GM19397 (cell line): ENCODE measurements around the gene GLB1L3.
"Not testable (repeated sequence)": the region's sequence is repeated elsewhere in the genome, so short reads cannot be mapped to it uniquely, and the experiment has no call there.

Source experiments
- ATAC-seq: cut with Tn5 transposase; IDR thresholded peaks from one replicate; pipeline ENCODE4 v1.9.1; 2021; ENCODE audit warnings: mild to moderate bottlenecking, moderate library complexity; ENCODE audit not compliant: unreplicated experiment

The GLB1L3 gene

DNA sequence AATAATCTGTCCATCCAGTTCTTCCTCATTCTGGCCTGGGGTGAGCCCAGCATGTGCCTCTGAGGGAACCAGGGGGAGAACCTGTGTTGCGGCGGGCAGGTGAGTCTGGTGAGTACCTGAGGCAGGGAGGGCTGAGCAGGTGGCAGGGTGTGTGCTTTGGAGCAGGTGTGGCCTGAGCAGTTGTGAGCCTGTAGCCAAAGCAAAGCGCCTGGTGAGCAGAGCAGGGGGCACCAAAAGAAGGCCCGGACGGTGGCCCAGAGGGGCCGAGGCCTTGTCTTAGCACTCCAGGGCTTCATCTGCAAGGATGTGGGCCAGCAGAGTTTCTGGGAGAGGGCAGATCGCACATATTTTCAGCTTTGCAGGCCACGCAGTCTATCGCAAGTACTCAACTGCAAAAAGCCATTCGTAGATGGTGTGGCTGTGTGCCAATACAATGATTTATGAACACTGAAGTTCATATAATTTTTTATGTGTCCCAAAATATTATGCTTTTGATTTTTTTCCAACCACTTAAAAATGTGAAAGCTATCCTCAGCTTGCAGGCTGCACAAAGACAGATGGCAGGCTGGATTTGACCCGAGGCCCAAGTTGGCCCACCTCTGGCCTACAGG, 64.3 kb downstream of the GLB1L3 start:
- no peak for ATAC-seq

DNA sequence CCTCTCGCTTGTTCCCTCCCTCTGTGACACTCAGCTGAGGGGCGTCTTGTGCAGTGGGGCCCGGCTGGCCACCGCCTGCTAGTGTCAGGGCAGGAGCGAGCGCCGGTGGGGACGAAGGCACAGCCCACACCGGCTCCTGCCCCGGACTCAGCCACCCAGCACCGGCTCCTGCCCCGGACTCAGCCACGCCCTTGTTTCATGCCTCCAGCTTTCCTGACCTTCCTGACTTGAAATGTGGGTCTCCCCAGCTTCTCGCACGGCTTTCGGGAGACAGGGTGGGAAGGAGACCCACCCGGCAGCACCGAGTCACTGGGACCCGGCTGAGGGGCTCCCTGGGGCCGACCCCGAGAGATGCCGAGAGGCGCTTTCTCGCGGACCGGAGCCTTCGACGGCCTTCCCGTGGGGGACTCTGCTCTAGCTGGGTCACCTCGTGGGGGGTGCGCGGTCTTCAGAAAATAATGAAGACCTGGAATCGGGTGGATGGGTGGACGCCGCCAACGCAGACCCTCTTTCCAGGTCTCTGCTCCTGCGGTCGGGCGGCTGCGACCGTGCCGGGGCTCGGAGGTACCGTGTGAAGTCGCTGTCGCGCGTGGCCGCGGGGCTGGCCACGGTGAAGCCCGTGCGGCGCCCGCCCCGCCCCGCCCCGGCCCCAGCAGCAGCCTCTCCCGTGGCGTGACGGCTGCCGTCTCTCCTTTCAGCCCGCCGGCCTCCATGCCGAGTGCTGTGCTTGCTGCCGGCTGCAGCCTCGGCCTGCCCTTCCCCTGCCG, 65.8 kb downstream of the GLB1L3 start:
- ATAC-seq, result no peak

DNA sequence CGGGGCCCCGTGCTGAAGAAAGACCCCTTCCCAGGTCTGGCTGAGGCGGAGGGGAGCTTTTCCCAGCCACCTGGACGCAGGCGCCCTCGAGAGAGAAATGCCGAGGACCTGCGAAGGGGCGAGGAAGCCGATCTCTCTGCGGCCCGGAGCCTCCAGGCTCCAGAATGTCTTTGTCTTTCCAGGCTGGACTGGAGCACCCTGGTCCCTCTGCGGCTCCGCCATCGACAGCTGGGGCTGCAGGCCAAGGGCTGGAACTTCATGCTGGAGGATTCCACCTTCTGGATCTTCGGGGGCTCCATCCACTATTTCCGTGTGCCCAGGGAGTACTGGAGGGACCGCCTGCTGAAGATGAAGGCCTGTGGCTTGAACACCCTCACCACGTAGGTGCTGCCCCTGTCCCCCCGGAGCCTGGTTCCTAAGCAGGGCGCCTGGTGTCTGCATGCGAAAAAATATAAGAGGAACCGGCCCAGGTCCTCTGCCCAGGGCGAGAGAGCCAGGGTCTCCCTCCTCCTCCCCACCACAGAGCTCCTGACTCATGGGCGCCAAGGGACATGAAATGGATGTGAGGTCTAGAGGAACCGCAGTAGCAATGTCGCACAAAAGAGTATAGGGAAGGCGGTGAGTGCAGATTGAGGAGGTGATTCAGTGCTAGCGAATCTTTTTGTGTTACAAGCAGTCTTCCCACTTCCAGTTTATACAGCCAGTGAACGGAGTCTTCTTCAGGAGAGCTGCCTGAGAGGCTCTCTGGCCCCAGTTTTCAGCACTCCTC, 66.6 kb downstream of the GLB1L3 start:
- ATAC-seq, result no peak

DNA sequence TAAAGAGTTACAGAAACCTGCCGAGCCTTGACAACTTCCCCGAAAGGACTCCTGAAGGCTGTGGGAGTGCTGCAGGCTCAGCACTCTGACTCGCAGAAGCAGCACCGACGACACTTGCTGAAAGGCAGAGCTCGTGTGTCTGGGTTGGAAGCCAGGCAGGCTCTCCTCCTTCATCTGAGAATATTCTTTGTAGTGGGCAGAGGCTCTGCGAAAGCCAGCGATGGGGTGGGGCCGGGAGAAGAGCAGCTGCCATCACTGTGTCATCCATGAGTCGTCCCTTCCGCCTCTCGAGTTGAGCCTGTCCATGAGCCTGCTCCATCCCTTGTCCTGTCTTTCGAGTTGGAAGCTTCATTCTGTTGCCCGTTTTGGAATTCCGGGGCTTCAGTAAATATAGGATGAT, 67.5 kb downstream of the GLB1L3 start:
- no peak for ATAC-seq

DNA sequence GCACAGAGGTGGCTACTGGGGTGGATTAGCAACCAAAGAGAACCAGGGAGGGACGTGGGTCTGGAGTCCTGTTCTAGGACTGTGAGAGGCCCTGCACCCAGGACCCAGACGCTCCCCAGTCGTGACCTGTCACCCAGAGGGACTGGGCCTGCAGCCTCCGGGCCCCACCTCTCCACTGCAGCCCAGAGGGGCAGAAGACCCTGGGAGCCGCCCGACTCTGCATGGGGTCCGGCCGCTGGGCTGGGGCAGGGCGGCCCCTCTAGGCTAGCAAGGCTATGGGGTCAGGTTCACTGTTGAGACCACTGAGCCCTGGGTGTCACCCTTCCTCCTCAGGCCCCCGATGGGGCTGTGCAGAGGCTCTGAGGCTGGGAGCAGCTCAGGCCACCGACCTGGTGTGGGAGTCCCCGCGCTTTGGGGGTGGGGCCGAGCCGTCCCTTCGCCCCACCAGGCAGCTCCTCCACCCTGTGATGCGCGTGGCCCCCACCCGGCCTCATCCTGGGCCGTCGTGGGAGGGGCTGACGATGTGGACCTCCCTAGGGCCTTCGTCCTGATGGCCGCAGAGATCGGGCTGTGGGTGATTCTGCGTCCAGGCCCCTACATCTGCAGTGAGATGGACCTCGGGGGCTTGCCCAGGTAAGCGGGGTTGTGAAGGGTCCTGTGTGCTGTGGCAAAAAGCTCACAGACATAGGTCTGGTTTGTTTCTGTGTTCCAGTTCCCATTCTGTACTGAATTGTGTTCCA, 68.5 kb downstream of the GLB1L3 start:
- ATAC-seq, result not testable (repeated sequence)

DNA sequence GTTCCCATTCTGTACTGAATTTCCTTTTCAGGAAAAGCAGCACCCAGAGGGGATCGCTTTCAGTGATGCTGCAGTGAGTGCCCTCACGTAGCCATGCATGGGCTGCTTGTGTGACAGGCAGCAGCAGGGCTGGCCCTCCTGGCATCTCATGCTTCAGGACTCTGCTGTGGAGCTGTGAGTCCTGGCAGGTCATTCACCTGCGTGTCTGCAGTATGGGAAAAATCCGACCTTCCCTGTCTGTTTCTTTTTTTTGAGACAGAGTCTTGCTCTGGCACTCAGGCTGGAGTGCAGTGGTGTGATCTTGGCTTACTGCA, 69.0 kb downstream of the GLB1L3 start:
- no peak for ATAC-seq

DNA sequence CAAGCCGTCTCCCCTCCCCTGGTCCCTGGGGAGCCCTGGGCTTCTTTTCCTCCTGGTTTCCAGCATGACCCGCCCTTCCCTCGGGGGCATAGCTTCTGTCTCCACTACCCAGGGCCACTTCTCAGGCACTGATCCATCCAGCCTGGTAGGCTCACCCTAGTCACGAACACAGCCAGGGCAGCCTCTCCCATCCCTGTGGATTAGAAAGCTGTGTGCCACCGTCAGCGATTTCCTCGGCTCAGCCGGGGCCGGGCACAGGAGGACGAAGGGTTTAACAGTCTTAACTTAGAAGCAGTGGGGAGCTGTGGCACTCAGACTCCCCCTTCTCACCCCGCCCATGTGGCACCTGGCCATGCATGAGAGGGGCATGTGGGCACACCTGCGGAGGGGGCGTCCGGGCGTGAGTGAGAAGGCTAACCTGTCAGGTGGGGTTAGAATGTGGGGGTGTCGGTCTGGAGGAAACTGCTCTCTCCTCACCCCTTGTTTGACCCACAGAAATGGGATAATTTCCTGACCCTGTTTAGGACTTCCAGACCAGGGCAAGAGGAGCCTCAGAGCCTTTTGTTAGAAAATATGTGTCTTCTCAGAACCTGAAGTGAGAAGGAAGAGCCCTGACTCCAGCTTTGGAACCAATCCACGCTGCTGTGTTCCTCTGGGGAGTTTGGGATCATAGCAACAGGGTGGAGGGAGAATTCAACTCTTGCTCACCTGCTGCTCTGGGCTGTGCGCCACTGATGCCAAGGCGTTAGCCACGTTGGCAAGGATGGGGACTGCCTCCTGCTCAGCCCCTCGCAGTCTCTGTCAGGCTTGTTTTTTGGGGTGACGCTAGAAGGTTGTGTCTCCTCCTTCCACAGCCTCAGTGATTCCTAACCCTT, 70.2 kb downstream of the GLB1L3 start:
- no peak for ATAC-seq

DNA sequence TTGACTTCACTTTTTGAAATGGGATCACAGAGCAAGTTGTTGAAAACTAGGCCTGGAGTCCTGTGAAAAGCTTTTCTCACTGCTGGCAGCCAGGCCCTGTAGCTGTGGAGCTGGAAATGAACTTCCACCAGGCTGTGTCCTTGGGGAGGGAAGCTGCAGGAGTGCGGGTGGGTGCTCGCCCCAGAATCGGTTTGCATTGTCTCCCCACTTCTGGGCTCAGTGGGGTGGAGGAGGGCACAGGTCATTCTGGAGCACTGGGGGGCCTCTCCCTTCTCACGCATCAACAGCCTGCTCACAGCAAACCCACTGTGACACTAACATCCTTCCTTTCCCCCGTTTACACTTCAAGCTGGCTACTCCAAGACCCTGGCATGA, 70.8 kb downstream of the GLB1L3 start:
- ATAC-seq, result no peak

DNA sequence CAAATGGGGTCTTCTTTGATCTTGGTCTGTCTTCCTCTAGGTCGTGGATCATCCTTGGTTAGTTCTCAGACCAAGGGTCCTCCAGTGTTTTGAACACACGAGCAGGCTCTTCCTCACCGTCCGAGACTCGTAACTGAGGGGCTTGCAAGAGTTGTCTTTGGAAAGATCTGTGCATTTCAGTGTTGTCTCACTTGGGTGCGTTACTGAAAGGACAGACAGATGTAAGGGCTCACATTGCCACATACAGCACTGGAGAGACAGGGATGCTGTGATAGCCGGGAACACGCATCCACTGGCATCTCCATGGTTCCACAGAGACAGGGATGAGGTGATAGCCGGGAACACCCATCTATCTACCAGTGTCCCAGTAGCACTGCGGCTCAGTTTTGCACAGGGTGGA, 71.3 kb downstream of the GLB1L3 start:
- ATAC-seq, result no peak

DNA sequence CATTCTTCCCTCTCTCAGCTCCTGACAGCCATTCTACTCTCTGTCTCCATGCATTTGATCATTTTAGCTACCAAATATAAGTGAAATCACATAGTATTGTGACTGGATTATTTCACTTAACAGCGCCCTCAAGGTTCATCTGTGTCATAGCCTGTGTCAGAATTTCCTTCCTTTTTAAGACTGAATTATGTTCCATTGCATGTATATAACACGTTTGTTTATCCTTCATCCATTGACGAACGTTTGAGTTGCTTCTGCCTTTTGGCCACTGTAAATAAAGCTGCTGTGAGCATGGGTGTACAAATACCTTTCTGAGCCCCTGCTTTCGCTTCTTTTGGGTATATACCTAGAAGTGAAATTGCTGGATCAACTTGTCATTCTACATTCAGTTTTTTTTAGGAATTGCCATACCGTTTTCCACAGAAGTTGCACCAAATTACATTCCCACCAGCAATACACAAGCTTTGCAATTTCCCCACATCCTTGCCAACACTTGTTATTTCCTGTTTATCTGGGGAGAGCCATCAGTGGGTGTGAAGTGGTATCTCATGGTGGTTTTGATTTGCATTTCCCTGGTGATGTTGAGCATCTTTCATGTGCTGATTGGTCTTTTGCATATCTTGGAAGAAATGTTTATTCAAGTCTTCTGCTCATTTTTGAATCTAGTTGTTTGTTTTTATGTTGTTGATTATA, 73.1 kb downstream of the GLB1L3 start:
- ATAC-seq, result no peak

DNA sequence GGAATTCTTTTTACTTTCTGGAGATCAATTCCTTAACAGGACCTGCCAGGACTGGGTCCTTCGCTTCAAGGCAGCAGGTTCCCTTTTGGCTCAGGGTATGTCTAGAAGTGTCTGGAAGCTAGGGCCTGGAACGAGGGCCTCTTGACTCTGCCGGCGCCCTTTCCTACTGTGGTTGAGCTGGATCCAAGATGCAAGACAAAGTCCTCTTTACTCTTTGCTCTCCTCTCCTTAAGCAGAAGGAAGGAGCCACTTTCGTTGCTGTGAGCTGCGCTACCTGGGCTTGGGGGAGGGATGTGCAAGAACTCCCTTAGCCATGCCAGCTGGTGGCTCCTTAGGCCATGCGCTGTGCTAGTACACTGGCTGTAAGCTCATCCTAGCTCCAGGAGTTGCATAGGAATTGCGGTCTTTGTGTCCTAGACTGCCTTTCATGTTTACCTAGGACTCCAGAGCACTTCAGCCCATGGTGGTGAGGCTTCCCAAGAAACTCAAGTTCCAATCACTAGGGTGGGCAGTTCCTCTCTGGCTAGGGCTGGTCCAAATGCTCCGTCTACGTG, 73.7 kb downstream of the GLB1L3 start:
- no peak for ATAC-seq

DNA sequence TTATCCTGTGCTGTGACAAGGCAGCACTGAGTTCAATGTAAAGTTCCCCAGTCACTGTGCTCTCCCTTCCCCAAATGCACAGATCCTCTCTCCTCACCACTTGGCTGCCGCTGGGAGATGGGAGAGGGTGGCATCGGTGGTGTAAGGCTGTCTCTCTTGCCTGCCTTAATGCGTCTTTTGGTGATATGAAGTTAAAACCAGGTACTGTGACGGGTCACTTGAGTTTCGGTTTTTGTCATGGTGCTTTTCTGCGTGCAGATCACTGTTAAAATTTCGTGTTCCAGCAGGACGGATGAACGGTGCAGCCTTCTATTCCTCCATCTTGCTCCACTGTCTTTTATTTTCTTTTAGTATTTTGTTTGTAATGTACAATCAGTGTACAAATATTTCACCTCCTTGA, 74.2 kb downstream of the GLB1L3 start:
- no peak for ATAC-seq

DNA sequence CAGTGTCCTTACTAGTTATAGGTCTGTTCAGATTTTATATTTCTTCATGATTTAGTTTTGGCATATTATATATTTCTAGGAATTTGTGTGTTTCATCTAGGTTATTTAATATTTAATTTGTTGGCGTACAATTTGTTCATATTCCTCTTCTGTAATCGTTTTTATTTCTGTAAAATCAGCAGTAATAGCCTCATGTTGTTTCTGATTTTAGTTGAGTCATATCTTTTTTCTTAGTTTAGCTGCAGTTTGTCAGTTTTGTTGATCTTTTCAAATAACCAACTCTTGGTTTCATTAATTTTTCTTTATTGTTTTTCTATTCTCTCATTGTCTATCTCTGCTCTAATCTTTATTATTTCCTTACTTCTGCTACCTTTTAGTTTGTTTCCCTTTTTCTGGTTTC, 75.9 kb downstream of the GLB1L3 start:
- ATAC-seq, result no peak

DNA sequence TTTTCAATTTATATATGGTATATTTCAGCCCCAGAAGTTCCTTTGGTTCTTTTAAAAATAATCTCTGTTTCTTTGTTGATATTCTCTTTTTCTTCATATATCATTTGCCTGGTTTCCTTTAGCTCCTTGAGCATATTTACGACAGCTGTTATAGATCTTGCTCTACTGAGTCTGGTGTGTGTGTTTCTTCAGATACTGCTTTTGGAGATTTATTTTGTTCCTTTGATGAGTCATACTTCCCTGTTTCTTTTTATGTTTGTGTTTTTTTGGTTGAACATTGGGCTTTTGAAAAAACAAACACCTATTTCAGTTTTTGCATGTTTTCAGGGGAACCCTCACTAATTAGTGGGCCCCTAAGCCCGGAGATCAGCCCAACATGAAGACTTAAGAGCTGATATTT, 79.0 kb downstream of the GLB1L3 start:
- ATAC-seq, result no peak

DNA sequence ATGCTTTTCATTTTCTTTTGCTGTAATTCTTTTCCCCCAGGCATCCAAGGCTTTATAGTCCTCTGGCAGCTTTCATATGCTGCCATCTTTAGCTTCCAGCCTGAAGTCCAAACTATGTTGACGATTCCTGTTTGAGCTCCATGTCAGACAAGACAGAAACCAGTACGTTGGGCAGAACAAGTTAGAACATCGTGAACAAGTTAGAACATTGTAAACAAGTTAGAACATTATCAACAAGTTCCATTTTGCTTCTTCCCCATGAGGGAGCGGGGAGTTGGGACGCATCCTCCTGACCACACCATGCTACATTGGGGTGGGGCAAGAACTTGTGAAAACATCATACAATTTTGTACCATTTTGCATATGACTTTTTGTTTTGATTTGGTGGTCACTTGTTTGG, 79.5 kb downstream of the GLB1L3 start:
- ATAC-seq, result no peak

DNA sequence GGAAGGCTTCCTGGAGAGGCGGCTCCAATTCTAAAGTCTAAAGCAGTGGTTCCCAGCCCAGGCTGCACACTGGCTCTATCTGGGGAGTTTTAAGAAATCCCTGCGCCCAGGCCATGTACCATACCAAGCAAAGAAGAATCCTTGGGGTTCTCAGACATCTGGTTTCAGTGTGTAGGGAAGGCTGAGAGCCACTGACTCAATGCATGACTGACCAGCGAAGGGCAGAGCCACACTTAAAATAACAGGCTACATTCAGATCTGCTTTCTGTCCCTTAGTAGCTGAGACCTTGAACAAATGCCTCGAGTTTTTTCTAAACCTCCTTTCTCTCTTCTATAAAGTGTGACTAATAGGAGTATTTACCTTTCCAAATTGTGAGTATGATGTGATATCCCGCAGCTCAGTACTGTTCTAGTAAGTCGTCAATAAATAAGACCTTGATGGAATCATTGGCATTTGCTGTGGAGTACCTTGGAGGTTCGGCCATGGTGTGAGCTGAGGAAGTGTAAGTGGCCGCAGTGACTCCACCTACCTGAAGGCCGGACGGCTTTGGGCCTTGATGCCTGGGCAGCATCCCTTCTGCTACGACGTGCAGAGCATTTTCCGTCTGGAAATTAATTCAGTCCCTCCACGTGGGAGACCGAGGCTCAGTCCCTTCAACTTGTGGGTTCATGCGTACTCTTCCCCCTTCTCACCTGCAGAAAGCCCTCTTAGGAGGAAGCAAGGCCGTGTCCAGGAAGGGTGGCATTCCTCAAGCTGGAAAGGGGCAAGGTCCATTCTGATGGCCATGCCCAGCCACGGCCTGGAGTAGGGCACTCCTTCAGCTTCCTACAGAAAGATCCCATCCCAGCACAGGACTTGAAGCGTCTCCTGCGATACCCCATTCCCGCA, 80.7 kb downstream of the GLB1L3 start:
- ATAC-seq, result no peak

DNA sequence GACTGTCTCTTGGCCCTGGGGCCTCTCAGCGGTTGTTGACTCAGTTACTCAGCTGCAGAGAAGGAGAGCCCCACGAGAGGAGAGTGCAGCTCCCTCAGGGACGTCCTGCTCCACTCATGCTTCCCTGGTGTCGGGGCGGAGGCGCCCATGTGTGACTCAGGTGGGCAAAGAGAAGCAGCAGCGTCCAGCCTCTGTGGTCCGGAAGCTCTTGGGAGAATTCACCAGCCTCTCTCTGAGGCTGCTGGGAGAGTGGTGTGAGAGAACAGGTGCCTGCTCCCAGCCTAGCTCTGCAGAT, 81.3 kb downstream of the GLB1L3 start:
- ATAC-seq, result no peak

DNA sequence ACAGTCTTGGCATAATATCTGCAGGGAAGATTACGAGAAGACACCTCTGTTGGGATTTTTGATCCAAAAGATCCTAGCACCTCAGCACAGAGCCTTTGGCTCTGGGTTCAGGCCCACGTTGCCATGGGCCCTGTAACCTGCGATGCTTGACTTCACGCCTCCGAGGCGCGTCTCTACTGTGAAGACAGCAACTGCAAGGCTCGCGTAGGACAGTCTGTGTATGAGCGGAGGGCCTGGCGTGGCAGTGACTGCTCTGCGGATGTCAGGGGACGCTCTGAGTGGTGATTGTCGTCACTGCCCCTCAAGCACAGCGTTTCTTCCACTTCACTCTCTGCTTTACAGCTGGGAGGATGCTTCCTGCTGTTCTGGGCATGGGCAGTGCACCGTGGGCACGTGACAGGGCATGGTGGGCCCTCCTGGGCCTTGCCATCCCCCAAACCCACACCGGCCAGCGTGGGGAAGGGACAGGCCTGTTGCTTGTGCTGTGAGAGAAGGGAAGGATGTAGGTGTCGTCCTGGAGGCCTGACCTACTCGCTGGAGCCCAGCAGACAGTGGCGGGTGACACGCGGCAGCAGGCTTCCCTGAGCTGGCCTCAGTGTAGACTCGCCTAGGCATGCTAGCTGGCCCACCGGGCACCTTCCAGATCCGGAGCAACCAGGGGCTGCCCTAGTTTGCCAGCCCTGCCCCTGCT, 82.1 kb downstream of the GLB1L3 start:
- no peak for ATAC-seq
